Stimulated activated CD4-positive, alpha-beta T cell treated with anti-CD3 and anti-CD28 coated beads, Interleukin-1b, Interleukin-23, amount 100 ng/mL, for 4 hours (primary cell): ENCODE data around the gene ATP9A.
"Not testable (repeated sequence)": the region's sequence is repeated elsewhere in the genome, so short reads cannot be mapped to it uniquely, and the experiment has no call there.

Experiments used
- DNase-seq, 2 donors: peaks; one replicate each; pipeline ENCODE4 v3.0.0-alpha.2; 2020; ENCODE audit warnings: low read depth in 2 of 2

Gene ATP9A

DNA sequence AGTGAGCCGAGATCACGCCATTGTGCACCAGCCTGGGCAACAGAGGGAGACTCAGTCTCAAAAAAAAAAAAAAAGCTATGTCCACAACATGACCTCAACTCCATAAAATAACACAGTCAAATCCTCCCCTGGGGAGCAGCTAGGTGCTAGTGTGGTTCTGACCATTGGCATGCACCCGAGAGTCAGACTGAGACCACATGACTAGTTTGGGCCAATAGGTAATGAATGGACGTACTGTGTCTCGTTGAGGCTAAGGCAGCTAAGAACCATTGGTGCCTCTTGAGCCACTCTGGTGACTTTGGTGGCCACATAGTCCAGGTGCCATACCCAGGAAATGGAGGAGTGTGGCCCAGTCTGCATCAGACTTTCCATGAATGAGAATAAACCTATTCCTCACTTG, 40.3 kb downstream of the ATP9A start:
- no peak for DNase-seq

DNA sequence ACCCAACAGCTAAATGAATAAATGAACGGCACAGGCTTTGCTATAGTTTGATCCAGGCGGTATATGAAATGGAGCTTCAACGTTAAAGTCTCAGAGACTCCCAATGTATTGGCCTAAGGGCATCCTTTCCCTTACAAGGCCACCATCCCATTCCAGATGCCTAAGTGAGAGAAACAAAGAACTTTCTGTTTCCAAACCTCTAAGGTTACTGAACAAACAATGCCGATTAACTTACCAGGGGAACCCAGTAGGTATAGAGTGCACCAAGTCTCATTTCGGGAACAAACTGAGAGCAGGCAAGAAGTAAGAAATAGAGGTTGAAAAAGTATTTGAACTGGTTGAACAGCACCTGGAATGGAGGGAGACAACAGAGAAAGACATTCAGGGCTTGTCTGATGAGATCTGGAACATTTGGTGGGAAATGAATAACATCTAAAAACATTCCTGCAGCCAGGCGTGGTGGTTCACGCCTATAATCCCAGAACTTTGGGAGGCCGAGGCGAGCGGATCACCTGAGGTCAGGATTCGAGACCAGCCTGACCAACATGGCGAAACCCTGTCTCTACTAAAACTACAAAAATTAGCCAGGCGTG, 42.5 kb downstream of the ATP9A start:
- DNase-seq = no peak

DNA sequence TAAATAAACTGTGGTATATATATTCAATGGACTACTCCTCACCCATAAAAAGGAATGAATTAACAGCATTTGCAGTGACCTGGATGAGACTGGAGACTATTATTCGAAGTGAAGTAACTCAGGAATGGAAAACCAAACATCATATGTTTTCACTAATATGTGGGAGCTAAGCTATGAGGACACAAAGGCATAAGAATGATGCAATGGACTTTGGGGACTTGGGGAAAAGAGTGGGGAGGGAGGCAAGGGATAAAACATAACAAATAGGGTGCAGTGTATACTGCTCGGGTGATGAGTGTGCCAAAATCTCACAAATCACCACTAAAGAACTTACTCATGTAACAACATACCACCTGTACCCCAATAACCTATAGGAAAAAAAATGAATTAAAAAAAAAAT, 45.2 kb downstream of the ATP9A start:
- not testable (repeated sequence) for DNase-seq

- DNase-seq = not testable (repeated sequence)
Observed at GRCh38 chr20:51722246-51722645, 45.9 kb downstream of the ATP9A start.

DNA sequence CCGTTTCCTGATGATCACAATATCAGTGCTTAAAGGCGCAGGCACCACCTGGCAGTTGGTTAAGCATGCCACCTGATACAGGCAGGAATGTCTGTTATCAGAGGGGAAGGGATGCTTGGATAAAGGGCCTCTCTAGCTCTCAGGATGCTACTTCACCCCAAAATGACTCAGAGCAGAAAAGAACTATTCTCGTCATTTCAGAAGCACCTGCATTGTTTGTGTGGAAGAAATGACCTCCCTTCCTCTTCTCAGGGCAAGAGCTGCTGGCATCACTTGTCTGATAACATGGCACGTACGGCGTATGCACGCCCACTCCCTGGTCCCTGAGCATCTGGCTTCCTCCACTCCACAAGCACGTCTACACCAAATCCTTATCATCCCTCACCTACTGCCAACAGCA, 47.3 kb downstream of the ATP9A start:
- no peak for DNase-seq

DNA sequence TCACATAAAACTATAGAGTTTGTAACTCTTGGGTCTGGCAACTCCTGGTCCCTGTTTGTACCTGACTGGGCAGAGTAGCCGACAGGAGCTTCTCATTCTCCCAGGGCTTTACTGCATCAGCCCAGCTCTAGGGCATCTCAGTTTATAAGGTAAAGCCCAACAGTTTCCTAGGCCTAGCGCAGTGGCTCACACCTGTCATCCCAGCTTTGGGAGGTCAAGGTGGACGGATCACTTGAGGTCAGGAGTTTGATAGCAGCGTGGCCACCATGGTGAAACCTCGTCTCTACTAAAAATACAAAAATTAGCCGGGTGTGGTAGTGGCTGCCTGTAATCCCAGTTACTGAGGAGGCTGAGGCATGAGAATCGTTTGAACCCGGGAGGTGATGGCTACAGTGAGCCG, 47.8 kb downstream of the ATP9A start:
- DNase-seq = no peak

- DNase-seq = no peak
Observed at GRCh38 chr20:51715856-51716185, 52.4 kb downstream of the ATP9A start.

- no peak for DNase-seq
Observed at GRCh38 chr20:51715163-51715855, 52.9 kb downstream of the ATP9A start.

- no peak for DNase-seq
Observed at GRCh38 chr20:51713213-51713598, 55.0 kb downstream of the ATP9A start.

- DNase-seq = no peak
Observed at GRCh38 chr20:51712501-51713212, 55.5 kb downstream of the ATP9A start.

DNA sequence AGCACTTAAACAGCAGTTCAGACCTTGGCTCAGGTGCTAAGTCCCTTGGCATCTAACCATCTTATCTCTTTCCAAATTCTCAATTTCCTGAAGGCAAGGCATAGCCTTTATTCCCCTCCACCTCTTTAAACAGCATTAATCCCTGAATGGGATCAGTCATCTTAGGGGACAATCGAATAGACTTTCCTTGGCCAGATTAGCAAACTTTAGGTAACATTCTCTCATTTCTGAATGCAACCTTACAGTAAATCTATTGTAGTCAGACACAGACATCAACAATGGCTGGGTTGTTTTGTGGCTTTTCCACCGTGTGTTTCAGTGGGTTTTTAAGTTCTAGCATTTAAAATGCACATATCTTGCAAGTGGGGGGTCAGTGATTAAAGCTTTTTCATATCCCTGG, 56.8 kb downstream of the ATP9A start:
- DNase-seq = no peak

GRCh38 chr20:51710361-51710894, 57.8 kb downstream of the ATP9A start:
- no peak for DNase-seq

GRCh38 chr20:51705400-51705799, 62.8 kb downstream of the ATP9A start:
- DNase-seq = no peak

DNA sequence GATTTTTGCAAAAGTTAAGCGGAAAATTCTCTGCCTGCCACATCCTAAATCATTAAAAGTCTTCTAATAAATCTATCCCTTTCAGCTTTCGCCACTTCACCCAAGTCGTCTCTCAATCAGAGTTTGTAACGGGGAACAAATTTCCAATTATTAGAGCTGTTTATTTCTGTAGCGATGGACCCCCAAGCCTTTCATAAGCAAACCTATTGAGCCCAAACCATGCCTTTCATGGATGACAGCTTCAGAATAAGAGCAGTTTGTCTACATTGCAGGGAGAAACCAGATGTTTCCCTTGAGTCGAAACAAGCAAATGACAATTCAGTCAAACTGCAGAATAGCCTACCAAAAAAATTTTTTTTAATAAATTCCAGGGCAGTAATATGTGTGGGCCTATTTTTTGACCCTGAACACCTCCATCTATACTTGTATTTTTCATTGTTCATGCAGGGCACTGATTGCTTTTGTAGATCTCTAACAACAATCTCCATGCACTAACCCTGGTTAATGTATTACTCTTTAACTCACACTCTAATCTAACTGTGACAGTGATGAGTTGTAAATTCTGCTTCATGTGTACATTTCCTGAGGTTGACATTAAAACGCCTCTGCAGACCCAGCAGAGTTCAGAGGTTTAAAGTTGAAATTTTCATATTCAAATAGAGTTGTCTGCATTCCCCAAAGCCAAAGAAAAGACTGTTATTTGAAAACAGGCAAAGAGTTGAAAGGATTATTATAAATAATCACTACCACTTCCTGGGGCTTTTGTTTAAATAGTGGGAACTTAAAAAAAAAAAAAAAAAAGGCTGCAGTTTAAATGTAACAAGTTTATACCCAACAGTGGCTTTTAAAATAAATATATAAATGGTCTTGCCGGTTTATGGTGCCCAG, 64.5 kb downstream of the ATP9A start:
- no peak for DNase-seq

GRCh38 chr20:51702556-51702955, 65.6 kb downstream of the ATP9A start:
- no peak for DNase-seq

DNA sequence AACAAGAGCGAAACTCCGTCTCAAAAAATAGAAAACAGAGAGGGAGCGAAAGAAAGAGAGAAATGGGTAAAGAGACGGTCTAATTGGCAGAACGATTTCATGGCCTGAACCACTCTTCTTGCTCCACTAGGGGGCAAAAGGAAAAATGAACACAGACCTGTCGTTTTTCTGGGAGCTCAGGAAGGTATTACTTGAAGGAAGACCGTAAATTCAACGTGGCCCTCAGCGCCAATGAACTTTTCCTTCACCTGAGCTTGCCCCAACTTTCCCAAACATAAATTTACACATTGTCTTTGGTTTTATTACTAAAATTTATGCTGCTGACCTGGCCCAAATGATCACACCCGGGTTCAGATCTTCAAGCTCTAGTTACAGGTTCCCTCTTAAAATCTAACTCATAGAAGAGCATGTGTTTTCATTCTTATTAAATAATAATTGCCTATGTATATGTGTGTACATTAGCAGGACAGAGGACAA, 67.3 kb downstream of the ATP9A start:
- no peak for DNase-seq

DNA sequence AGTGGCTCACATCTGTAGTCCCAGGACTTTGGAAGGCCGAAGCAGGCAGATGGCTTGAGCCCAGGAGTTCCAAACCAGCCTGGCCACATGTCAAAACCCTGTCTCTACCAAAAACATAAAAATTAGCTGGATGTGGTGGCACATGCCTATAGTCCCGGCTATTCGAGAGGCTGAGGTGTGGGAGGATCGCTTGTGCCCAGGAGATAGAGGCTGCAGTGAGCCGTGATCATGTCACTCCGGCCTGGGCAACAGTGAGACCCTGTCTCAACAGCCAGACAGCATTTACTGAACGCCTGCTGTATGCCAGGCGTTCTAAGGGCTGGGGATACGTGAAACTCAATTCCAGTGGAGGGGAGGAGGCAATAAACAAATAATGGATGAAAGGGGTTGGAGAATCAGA, 69.9 kb downstream of the ATP9A start:
- DNase-seq = no peak

- DNase-seq = no peak
Observed at GRCh38 chr20:51697096-51697826, 70.9 kb downstream of the ATP9A start.

GRCh38 chr20:51696304-51697071, 71.7 kb downstream of the ATP9A start:
- no peak for DNase-seq

DNA sequence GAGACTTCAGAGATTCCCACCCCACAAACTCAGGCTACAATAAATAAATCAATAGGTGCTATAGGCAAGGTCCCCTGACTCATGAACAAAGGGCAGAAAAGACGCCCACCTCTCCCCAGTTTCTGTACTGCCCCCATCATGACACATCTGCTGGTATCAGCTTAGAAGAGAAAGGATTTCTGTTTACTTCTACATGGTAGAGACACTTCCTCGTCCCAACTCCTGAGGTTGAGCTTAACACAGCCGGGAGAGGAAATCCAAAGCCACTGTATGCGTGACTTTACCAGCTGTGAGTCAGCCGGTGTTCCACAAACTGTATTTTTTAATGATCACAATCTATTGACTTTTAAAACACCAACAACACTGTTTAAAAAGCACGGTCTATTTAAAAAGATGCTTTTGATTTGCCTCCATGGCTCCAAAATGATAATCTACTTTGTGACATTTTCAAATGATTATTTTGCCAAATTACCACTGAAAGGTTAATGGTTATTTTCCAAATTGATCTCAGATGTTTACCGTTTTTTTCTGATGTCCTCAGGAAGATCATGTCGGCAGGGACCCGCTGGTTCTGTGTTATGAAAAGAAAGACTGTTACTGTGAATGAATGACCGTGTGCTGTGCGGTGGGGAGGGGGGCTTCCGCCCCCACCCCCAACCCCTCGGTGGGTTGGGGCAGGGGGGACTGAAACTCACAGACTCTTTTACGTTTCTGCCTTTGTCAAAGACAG, 72.5 kb downstream of the ATP9A start:
- DNase-seq = no peak
